Activated CD4-positive, alpha-beta T cell treated with anti-CD3 and anti-CD28 coated beads for 48 hours (primary cell): ENCODE measurements around the gene PGAP6.
"Not testable (repeated sequence)": the region's sequence is repeated elsewhere in the genome, so short reads cannot be mapped to it uniquely, and the experiment has no call there.

Experiments used
- DNase-seq: peaks from one replicate; pipeline ENCODE4 v3.0.0-alpha.2; 2020

The PGAP6 gene

GRCh38 chr16:381789-382717 lies at the start of gene PGAP6:
PGAP6 (minus strand) TSS chr16:381978; CDS start chr16:381821, 157 bp downstream.
- peak; percentile 66 for DNase-seq

GRCh38 chr16:430904-431303 lies 49.1 kb upstream of the PGAP6 start:
- DNase-seq = no peak

GRCh38 chr16:427250-427649 lies 45.5 kb upstream of the PGAP6 start:
- no peak for DNase-seq

- peak; percentile 11 for DNase-seq
Measured at GRCh38 chr16:426906-427249, 45.1 kb upstream of the PGAP6 start.

GRCh38 chr16:426115-426905 lies 44.5 kb upstream of the PGAP6 start:
- peak; percentile 21 for DNase-seq

- DNase-seq = peak; percentile 52
Measured at GRCh38 chr16:425740-426114, 43.9 kb upstream of the PGAP6 start.

GRCh38 chr16:425082-425718 lies 43.4 kb upstream of the PGAP6 start, which contains the start of gene RAB11FIP3:
RAB11FIP3 (plus strand) TSS chr16:425649; CDS start chr16:426007, 358 bp downstream.
- peak; percentile 87 for DNase-seq

DNA sequence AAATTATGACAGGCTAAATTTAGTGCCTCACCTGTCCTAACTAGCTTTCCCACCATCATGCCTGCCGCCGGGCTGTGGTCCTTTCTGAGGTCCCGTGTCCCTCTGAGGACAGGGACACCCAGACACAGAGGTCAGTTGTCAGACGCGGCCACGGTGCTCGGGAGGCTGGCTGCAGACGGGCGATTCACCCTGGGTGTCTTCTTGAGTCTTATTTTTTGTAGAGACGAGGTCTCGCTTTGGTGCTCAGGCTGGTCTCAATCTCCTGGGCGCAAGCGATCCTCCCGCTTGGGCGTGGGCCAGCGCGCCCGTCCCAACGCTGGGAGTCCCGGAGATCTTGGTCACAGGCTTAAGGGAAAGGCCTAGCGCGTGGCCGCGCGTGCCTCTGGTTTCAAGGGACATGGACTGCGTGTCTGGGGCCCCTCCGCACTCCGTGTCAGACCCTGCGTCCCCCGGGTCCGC lies 42.9 kb upstream of the PGAP6 start:
- no peak for DNase-seq

DNA sequence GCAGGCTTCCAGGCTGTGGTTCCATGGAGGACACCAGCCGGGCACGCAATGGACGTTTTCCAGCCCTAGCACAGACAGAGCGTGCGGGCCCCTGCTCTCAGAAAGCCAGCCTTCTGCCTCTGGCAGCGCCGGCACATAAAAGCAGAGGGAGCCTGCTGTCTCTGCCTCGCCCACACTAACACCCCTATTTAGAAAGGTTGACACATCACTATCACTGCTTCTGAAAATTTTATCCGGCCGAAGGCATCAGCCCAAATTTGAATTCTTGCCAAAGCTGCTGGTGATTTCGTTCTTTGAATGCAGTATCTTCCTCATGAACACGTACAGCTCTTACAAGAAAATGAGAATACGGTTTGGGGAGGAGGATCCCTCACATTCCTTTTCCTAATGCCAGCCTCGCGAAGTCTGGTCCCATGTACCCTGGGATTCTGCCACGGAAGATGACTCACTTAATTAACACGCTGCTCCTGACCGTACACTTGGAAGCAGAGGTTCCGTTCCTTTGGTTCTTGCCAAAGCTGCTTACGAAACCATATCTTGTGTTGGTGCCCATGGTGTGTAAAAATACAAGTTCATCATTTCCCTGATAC lies 42.4 kb upstream of the PGAP6 start:
- no peak for DNase-seq

- not testable (repeated sequence) for DNase-seq
Measured at GRCh38 chr16:422179-422578, 40.4 kb upstream of the PGAP6 start.

- not testable (repeated sequence) for DNase-seq
Measured at GRCh38 chr16:415170-415498, 33.4 kb upstream of the PGAP6 start.

GRCh38 chr16:414395-415169 lies 32.8 kb upstream of the PGAP6 start:
- DNase-seq = no peak

- no peak for DNase-seq
Measured at GRCh38 chr16:411576-412265, 29.9 kb upstream of the PGAP6 start.

GRCh38 chr16:410516-411178 lies 28.9 kb upstream of the PGAP6 start:
- DNase-seq = no peak

DNA sequence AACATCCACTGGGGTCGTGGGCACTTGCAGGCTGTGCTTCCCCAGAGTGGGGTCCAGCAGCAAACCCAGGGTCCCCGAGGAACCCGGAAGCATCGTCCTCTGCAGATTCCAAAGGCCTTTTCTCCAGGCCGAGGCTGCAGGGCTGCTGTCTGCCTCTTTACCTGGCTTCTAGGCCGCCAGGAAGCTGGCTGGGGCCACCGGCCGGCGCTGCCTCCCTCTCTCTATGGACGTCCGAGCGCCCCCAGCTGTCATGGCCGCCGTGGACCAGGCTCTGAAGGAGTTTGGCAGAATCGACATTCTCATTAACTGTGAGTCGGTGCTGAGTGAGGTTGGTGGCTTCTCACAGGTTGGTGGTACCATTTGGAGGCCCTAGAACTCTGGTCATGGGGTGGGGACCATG lies 25.5 kb upstream of the PGAP6 start:
- no peak for DNase-seq

- DNase-seq = no peak
Measured at GRCh38 chr16:405548-406506, 24.0 kb upstream of the PGAP6 start.

DNA sequence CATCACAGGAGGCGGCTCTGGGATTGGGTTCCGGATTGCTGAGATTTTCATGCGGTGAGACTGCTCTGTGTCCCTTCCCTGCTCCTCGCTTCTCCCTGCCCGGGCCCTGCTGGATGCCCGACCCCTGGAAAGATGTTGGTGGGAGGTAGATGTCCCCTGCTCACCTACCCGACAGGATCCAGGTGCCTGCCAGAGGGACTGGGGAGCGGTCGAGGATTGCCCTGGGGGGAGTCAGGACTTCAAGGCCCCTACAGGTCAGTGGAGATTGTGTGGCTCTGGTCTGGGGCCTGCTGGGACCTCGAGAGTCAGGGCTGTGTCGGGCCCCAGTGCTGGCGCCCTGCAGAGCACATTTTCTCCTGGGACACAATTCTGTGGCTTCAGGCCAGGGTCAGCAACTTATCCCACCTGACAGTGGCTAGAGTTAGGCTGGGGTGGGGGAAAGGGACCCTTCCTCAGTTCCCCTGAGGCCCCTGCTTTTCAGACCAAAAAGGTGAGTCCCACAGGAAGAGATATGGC lies 23.3 kb upstream of the PGAP6 start:
- DNase-seq = no peak

DNA sequence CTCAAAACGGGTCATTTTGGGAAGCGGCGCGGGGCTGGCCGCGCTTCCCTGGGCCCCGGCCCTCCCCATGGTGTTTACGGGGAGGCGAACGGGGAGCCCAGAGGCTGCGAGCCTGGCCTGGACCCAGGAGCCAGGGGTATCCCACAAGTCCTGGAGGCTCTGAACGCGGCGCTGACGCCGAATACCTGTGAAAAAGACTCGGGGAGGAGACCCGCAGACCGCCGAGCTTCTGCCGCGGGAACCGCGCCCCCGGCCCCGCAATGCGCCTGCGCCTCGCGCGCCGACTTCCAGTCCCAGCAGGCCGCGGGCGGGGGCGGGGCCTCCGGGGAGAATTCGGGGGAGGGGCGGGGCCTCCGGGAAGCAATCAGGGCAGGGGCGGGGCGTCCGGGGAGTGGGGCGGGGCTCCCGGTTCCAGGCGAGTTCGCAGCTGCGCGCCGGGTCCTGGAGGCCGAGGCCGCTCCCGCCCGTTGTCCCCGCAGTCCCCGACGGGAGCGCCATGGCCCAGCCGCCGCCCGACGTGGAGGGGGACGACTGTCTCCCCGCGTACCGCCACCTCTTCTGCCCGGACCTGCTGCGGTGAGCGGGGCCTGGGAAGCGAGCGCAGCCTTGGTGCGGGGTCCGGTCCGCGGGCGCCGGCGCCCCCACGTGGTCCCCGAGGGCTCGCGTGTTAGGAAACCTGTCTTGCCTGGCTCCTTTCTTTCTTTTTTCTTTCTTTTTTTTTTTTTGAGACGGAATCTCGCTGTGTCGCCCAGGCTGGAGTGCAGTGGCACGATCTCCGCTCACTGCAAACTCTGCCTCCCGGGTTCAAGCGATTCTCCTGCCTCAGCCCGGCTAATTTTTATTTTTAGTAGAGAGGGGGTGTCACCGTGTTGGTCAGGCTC lies 19.9 kb upstream of the PGAP6 start, which contains the start of gene DECR2:
DECR2 (plus strand) TSS at position 418 of the 881 bp plus-strand sequence; CDS start at position 497, 79 bp downstream.
- DNase-seq = peak; percentile 99
